GM10266 (cell line): ENCODE results near the gene ZNF69.
A peak's percentile ranks its signal among the peaks of the same experiment; 100 is the strongest.
"Not testable (repeated sequence)": the region's sequence is repeated elsewhere in the genome, so short reads cannot be mapped to it uniquely, and the experiment has no call there.

Experiments
- DNase-seq: peaks from one replicate; pipeline ENCODE4 v3.0.0; 2012; ENCODE audit errors: extremely low spot score
- CTCF ChIP-seq: IDR thresholded peaks from 2 replicates; pipeline ENCODE4 v1.5.1; 2012; ENCODE audit warnings: mild to moderate bottlenecking, low read depth; ENCODE audit not compliant: control insufficient read depth, insufficient read depth; ENCODE audit errors: missing control alignments

Gene ZNF69

GRCh38 chr19:11905928-11906327, 18.3 kb downstream of the ZNF69 start:
- DNase-seq, result no peak
- no peak for TF ChIP-seq CTCF

- not testable (repeated sequence) for DNase-seq
These were observed 24.4 kb downstream of the ZNF69 start for GRCh38 chr19:11911937-11912336.

DNA sequence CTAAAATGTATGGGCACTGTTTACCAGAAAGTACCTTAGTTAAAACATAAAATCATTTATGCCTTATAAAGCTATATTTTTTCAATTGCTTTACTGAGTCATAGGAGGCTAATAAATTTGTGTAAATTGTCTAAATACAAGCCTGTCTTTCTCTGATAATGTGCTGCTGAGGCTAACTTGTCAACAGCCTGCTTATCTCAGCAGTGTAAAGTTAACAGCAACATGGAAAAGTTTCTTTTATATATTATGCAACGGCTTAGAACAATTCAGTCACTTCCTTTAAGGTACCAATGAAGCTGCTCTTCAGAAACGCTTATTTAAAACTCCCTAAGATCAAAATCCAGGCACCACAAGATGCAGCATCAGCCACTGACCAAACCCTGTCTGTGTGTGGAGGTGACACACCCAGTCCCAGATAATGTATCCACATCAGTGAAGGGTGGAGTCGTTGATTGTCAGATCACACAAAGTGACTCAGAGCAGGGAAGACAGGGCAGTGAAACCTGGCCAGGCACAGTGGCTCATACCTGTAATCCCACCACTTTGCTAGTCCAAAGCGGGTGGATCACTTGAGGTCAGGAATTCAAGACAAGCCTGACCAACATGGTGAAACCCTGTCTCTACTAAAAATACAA, 27.0 kb downstream of the ZNF69 start:
- not testable (repeated sequence) for DNase-seq

DNA sequence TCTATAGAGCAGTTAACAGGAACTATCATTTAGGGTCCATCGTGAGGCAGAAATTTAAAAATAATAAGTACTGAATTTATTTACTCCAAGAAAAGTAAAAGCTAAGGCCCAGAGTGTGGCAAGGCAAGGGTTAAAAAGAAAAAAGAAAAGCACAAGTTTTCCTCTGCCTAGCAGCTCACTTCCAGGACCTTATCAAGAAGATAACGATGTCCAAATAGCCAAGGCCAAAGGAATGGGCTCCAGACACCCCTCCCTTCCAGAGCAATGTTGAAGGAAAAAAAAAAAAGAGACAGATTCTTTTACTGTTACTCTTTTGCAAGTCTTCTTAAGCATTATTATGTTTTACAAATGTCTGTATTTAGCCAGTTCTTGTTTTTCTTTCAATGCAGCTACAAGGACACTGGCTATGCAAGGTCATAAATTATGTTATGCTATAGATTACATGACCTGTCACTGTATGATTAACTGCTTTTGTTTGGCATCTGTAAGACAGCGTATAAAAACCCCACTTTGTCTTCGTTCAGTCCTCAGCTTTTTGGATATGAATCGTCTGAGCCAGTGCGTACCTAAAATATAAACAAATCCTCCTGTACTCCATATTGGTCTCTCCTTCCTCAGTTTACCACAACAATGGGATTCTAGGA, 34.4 kb downstream of the ZNF69 start:
- DNase-seq, result no peak
- no peak for TF ChIP-seq CTCF

DNA sequence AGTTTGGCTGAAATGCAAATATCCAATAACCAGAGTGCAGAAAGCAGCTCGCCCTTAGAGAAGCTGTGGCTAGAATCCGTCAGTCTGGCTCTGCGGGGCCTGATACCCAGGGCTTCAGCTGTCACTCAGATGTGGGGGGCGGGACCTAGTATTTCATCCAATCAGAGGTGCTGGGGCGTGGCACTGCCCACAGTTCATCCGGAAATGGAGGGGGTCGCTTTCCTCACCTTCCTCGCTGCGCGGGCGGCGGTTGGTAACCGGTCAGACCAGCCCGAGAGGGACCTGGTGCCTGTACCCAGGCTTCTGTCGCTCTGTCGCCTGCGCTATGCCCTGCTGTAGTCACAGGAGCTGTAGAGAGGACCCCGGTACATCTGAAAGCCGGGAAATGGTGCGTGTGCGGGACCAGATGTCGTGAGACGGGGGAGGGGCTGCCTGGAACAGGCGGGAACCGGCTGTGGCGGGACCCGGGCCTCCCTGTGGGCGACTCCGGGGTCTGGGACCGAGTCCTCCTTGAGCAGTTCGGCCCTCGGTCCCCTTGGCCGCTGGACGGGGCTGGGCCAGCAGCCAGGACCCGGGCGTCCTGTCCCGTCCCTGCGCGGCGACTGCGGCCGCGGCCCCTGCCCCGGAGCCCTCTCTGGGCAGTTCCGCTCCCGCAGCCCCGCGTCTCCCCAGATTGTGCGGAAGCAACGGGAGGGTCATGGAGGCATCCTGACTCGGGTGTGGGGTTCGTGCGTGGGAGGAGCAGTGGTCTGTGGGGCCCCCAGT, 37.5 kb downstream of the ZNF69 start, which contains the start of gene ZNF700:
ZNF700 (plus strand) TSS at position 222 of the 765 bp plus-strand sequence; CDS start at position 326, 104 bp downstream.
- DNase-seq, result peak; percentile 96
- TF ChIP-seq CTCF, result no peak

- DNase-seq, result not testable (repeated sequence)
These were observed 38.1 kb downstream of the ZNF69 start for GRCh38 chr19:11925651-11926187.

GRCh38 chr19:11927227-11927626, 39.6 kb downstream of the ZNF69 start:
- no peak for DNase-seq
- TF ChIP-seq CTCF, result no peak

GRCh38 chr19:11931051-11931450, 43.5 kb downstream of the ZNF69 start:
- no peak for DNase-seq
- no peak for TF ChIP-seq CTCF
